Karpas-422 (cell line): Measurements from ENCODE around the gene CLCNKB. TPM values are rescaled to one million over a fixed set of nuclear protein-coding genes. Genes with fewer than 3 reads are reported as not detected.
"Not testable (repeated sequence)": the region's sequence is repeated elsewhere in the genome, so short reads cannot be mapped to it uniquely, and the experiment has no call there.

Source experiments
- DNase-seq: peaks from one replicate; pipeline ENCODE4 v3.0.0-alpha.2; 2015
- H2AFZ ChIP-seq: fragments of 200-600 bp; sonication (generic); 2 replicates; pipeline ENCODE4 v1.6.1; 2014; ENCODE audit warnings: antibody characterized with exemption, low read length, mixed read lengths
- H3K27ac ChIP-seq: fragments of 200-600 bp; sonication (generic); 2 replicates; pipeline ENCODE4 v1.5.1; 2014; ENCODE audit warnings: mild to moderate bottlenecking, low read length, moderate library complexity
- H3K27me3 ChIP-seq: fragments of 200-600 bp; sonication (generic); 2 replicates; pipeline ENCODE4 v1.6.1; 2014; ENCODE audit warnings: low read length, mixed read lengths
- H3K36me3 ChIP-seq: fragments of 200-600 bp; sonication (generic); 2 replicates; pipeline ENCODE4 v1.6.1; 2014; ENCODE audit warnings: low read length, mixed read lengths; ENCODE audit not compliant: insufficient read depth
- H3K4me1 ChIP-seq: fragments of 200-600 bp; sonication (generic); 2 replicates; pipeline ENCODE4 v1.6.1; 2014; ENCODE audit warnings: mild to moderate bottlenecking, low read length, mixed read lengths
- H3K4me2 ChIP-seq: fragments of 200-600 bp; sonication (generic); 2 replicates; pipeline ENCODE4 v1.6.1; 2014; ENCODE audit warnings: low read length, low read depth, mild to moderate bottlenecking; ENCODE audit not compliant: poor library complexity, severe bottlenecking
- H3K4me3 ChIP-seq: fragments of 200-600 bp; sonication (generic); 2 replicates; pipeline ENCODE4 v1.5.1; 2014; ENCODE audit warnings: mild to moderate bottlenecking, antibody characterized with exemption, low read length, mixed read lengths
- H3K79me2 ChIP-seq: fragments of 200-600 bp; sonication (generic); 2 replicates; pipeline ENCODE4 v1.6.1; 2014; ENCODE audit warnings: mild to moderate bottlenecking, low read length, mixed read lengths
- H3K9ac ChIP-seq: fragments of 200-600 bp; sonication (generic); 2 replicates; pipeline ENCODE4 v1.6.0; 2014; ENCODE audit warnings: low read length
- H3K9me2 ChIP-seq: fragments of 200-600 bp; sonication (generic), shearing (Covaris generic); replicated peaks from 2 replicates; pipeline ENCODE4 v1.6.0; 2014; ENCODE audit warnings: mild to moderate bottlenecking, low read length, moderate library complexity; ENCODE audit not compliant: insufficient read depth
- H3K9me3 ChIP-seq: fragments of 300-700, 200-600 bp; sonication (generic); 2 replicates; pipeline ENCODE4 v1.6.1; 2014; ENCODE audit warnings: low read length, mixed read lengths
- H4K20me1 ChIP-seq: fragments of 200-600 bp; sonication (generic); 2 replicates; pipeline ENCODE4 v1.6.1; 2014; ENCODE audit warnings: mild to moderate bottlenecking, antibody characterized with exemption, low read length, low read depth; ENCODE audit not compliant: insufficient read depth
- total RNA-seq: library from RNA; depleted of rRNA; stranded (reverse); fragments of >200 nt; shearing (Covaris generic); gene quantifications from 2 replicates; pipeline ENCODE4 v1.2.3, GENCODE V29; 2014; ENCODE audit warnings: low replicate concordance

CLCNKB gene
- total RNA-seq, 1 experiment from 2014 or later: not detected

- Histone ChIP-seq H3K9ac (no peak overlapping the region), H2AFZ (no peak overlapping the region), H3K4me1 (peaks cover 7% of the 10 kb centered on the region), H3K36me3 (no peaks in the 10 kb centered on the region), H3K27me3 (no peaks in the 10 kb centered on the region), H3K9me2 (no peaks in the 10 kb centered on the region), H3K4me2 (no peak overlapping the region), H3K4me3 (no peak overlapping the region), H3K79me2 (no peaks in the 10 kb centered on the region), H3K9me3 (no peaks in the 10 kb centered on the region), H4K20me1 (0 out of 2 replicates have a peak, but pooled peaks cover 3% of the 10 kb centered on the region), H3K27ac (no peak overlapping the region)
- peak; percentile 93 for DNase-seq
Measured at GRCh38 chr1:16055613-16056520, 12.3 kb downstream of the CLCNKB start.

GRCh38 chr1:16056521-16056912 is 12.9 kb downstream of the CLCNKB start:
- H3K36me3 ChIP-seq, H3K9me3 ChIP-seq, H2AFZ ChIP-seq, H3K27ac ChIP-seq, H4K20me1 ChIP-seq, H3K79me2 ChIP-seq, H3K27me3 ChIP-seq, H3K4me2 ChIP-seq, H3K9me2 ChIP-seq, H3K4me3 ChIP-seq, H3K9ac ChIP-seq, DNase-seq: not testable (repeated sequence)
- H3K4me1 ChIP-seq: peaks cover 13% of the 10 kb centered on the region

- peaks cover 13% of the 10 kb centered on the region for H3K4me1 ChIP-seq
- H2AFZ ChIP-seq, H3K27me3 ChIP-seq, H3K27ac ChIP-seq, H3K4me2 ChIP-seq, H4K20me1 ChIP-seq, H3K9ac ChIP-seq, H3K9me3 ChIP-seq, H3K79me2 ChIP-seq, H3K36me3 ChIP-seq, DNase-seq, H3K9me2 ChIP-seq, H3K4me3 ChIP-seq: not testable (repeated sequence)
Measured at GRCh38 chr1:16057314-16057915, 13.8 kb downstream of the CLCNKB start.

GRCh38 chr1:16058394-16059120 is 15.0 kb downstream of the CLCNKB start:
- not testable (repeated sequence) for H2AFZ ChIP-seq, H3K79me2 ChIP-seq, H3K27me3 ChIP-seq, H3K4me3 ChIP-seq, DNase-seq, H4K20me1 ChIP-seq, H3K9me2 ChIP-seq, H3K27ac ChIP-seq, H3K36me3 ChIP-seq, H3K9me3 ChIP-seq, H3K4me2 ChIP-seq, H3K9ac ChIP-seq
- peaks cover 13% of the 10 kb centered on the region for H3K4me1 ChIP-seq

- H3K9ac ChIP-seq: no peak overlapping the region
- H3K36me3 ChIP-seq: no peaks in the 10 kb centered on the region
- DNase-seq: peak; percentile 75
- no peaks in the 10 kb centered on the region for H3K27me3 ChIP-seq
- no peak overlapping the region for H2AFZ ChIP-seq
- H3K9me3 ChIP-seq: no peaks in the 10 kb centered on the region
- H3K9me2 ChIP-seq: no peaks in the 10 kb centered on the region
- H3K4me2 ChIP-seq: peak overlapping the region; percentile 35
- no peaks in the 10 kb centered on the region for H4K20me1 ChIP-seq
- H3K4me3 ChIP-seq: no peak overlapping the region
- no peaks in the 10 kb centered on the region for H3K79me2 ChIP-seq
- H3K27ac ChIP-seq: no peak overlapping the region
- H3K4me1 ChIP-seq: peaks cover 12% of the 10 kb centered on the region
Measured at GRCh38 chr1:16061266-16061665, 17.7 kb downstream of the CLCNKB start.

- not testable (repeated sequence) for H3K79me2 ChIP-seq, H3K27me3 ChIP-seq, H3K4me3 ChIP-seq, H3K4me2 ChIP-seq, H3K36me3 ChIP-seq, H2AFZ ChIP-seq, DNase-seq, H3K9ac ChIP-seq, H3K9me2 ChIP-seq, H4K20me1 ChIP-seq, H3K9me3 ChIP-seq, H3K27ac ChIP-seq
- peaks cover 21% of the 10 kb centered on the region for H3K4me1 ChIP-seq
Measured at GRCh38 chr1:16061989-16062686, 18.6 kb downstream of the CLCNKB start.

GRCh38 chr1:16062687-16063075 is 19.1 kb downstream of the CLCNKB start:
- not testable (repeated sequence) for H2AFZ ChIP-seq, H3K36me3 ChIP-seq, H3K79me2 ChIP-seq, H3K4me2 ChIP-seq, H4K20me1 ChIP-seq, H3K27me3 ChIP-seq, H3K9me3 ChIP-seq, H3K9ac ChIP-seq, DNase-seq, H3K27ac ChIP-seq, H3K9me2 ChIP-seq, H3K4me3 ChIP-seq
- H3K4me1 ChIP-seq: peaks cover 26% of the 10 kb centered on the region
